ENCODE measurements around the gene BMPER. TPM values are rescaled to one million over a fixed set of nuclear protein-coding genes. Genes with fewer than 3 reads are reported as not detected.

Gene BMPER
- total and polyA plus RNA-seq, 2 donors from 2014 or later = 0.60 to 0.80 TPM

- Histone ChIP-seq H3K36me3 (ENCODE audit: control insufficient read depth in 2 of 3, insufficient read depth in 3 of 3, low read length in 3 of 3) (no peaks in the 10 kb centered on the region), H3K9ac (ENCODE audit: low read length in 3 of 3) (no peak overlapping the region), H3K9me3 (ENCODE audit: control insufficient read depth in 2 of 3, insufficient read depth in 1 of 3, low read length in 3 of 3) (no peaks in the 10 kb centered on the region), H3K4me1 (ENCODE audit: control insufficient read depth in 2 of 3, insufficient read depth in 2 of 3, low read depth in 1 of 3, low read length in 3 of 3) (no peaks in the 10 kb centered on the region), H3K27me3 (ENCODE audit: control insufficient read depth, insufficient read depth, low read length) (no peaks in the 10 kb centered on the region), H3K27ac (ENCODE audit: low read depth in 2 of 2, low read length in 2 of 2) (no peak overlapping the region), H3K4me3 (ENCODE audit: low read length in 3 of 3) (no peak overlapping the region)
- TF ChIP-seq, protein P1, sequence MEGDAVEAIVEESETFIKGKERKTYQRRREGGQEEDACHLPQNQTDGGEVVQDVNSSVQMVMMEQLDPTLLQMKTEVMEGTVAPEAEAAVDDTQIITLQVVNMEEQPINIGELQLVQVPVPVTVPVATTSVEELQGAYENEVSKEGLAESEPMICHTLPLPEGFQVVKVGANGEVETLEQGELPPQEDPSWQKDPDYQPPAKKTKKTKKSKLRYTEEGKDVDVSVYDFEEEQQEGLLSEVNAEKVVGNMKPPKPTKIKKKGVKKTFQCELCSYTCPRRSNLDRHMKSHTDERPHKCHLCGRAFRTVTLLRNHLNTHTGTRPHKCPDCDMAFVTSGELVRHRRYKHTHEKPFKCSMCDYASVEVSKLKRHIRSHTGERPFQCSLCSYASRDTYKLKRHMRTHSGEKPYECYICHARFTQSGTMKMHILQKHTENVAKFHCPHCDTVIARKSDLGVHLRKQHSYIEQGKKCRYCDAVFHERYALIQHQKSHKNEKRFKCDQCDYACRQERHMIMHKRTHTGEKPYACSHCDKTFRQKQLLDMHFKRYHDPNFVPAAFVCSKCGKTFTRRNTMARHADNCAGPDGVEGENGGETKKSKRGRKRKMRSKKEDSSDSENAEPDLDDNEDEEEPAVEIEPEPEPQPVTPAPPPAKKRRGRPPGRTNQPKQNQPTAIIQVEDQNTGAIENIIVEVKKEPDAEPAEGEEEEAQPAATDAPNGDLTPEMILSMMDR (IDR thresholded peaks at IDR 0.05; ENCODE audit: borderline replicate concordance, extremely low read depth, insufficient read depth) = no peak
- DNase-seq = no peak
- intact Hi-C loops (cut with DNase I) = no loop called here
- no peak for FAIRE-seq
Measured at GRCh38 chr7:33882950-33883670, 22.2 kb upstream of the BMPER start.

GRCh38 chr7:33883671-33883965, 21.7 kb upstream of the BMPER start:
- no peak overlapping the region for H3K9ac ChIP-seq (ENCODE audit: low read length in 3 of 3)
- TF ChIP-seq, protein P1 (IDR thresholded peaks at IDR 0.05; ENCODE audit: borderline replicate concordance, extremely low read depth, insufficient read depth) = no peak
- FAIRE-seq = no peak

DNA sequence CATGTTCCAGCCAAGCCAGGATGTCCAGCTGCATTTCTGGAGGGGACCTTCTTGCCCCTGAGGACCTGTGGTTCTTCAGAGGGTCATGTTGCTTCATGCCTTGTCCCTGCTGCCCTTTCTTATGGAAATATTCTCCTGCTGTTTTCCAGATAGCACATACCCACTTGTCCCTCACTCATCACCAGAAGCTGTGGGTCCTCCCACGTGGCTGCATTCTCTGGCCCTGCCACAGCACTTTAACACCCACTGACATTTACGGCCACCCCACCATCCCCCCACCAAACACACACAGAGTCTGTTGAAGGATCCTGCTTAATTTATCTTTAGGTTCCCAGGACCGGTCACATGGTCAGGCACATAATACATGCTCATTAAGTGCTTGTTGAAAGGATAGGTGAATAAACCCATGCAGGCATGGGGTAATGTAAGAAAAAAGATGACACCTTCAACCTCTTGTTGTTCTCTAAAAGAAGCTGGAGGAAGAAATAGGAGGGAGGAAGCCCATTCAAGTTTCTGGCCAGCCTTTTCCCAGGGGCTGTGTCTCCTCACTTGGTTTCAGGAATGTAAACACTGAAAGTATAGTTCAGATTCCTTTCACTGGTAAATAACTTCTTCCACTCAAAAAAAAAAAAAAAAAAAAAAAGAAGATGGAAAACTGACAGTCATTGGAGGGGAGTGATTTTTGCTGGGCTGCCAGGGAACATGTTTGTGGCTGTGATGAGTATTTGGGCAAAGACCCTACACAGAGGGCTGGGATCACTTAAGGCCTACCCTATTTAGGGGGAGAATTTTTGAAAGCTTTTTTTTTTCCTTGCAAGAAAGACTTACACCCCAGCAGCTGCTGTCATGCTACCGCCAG, 19.8 kb upstream of the BMPER start:
- H3K4me3 ChIP-seq (ENCODE audit: low read length in 3 of 3) = no peak overlapping the region
- H3K36me3 ChIP-seq (ENCODE audit: control insufficient read depth in 2 of 3, insufficient read depth in 3 of 3, low read length in 3 of 3) = no peaks in the 10 kb centered on the region
- intact Hi-C loops (cut with DNase I) = no loop called here
- DNase-seq (no peak), FAIRE-seq (no peak)
- H3K9me3 ChIP-seq (ENCODE audit: control insufficient read depth in 2 of 3, insufficient read depth in 1 of 3, low read length in 3 of 3) = no peaks in the 10 kb centered on the region
- TF ChIP-seq, protein P1 (IDR thresholded peaks at IDR 0.05; ENCODE audit: borderline replicate concordance, extremely low read depth, insufficient read depth) = no peak
- no peak overlapping the region for H3K27ac ChIP-seq (ENCODE audit: low read depth in 2 of 2, low read length in 2 of 2)
- no peak overlapping the region for H3K9ac ChIP-seq (ENCODE audit: low read length in 3 of 3)
- no peaks in the 10 kb centered on the region for H3K4me1 ChIP-seq (ENCODE audit: control insufficient read depth in 2 of 3, insufficient read depth in 2 of 3, low read depth in 1 of 3, low read length in 3 of 3)
- H3K27me3 ChIP-seq (ENCODE audit: control insufficient read depth, insufficient read depth, low read length) = no peaks in the 10 kb centered on the region

More at GRCh38 chr7:33883671-33883965, 21.7 kb upstream of the BMPER start:
- H3K36me3 ChIP-seq (ENCODE audit: control insufficient read depth in 2 of 3, insufficient read depth in 3 of 3, low read length in 3 of 3) = no peaks in the 10 kb centered on the region
- H3K4me1 ChIP-seq (ENCODE audit: control insufficient read depth in 2 of 3, insufficient read depth in 2 of 3, low read depth in 1 of 3, low read length in 3 of 3) = no peaks in the 10 kb centered on the region
- H3K9me3 ChIP-seq (ENCODE audit: control insufficient read depth in 2 of 3, insufficient read depth in 1 of 3, low read length in 3 of 3) = no peaks in the 10 kb centered on the region
- intact Hi-C loops (cut with DNase I) = no loop called here
- no peaks in the 10 kb centered on the region for H3K27me3 ChIP-seq (ENCODE audit: control insufficient read depth, insufficient read depth, low read length)
- H3K4me3 ChIP-seq (ENCODE audit: low read length in 3 of 3) = no peak overlapping the region
- no peak for DNase-seq
- H3K27ac ChIP-seq (ENCODE audit: low read depth in 2 of 2, low read length in 2 of 2) = no peak overlapping the region
